ENCODE results near the gene PICALM.

DNA sequence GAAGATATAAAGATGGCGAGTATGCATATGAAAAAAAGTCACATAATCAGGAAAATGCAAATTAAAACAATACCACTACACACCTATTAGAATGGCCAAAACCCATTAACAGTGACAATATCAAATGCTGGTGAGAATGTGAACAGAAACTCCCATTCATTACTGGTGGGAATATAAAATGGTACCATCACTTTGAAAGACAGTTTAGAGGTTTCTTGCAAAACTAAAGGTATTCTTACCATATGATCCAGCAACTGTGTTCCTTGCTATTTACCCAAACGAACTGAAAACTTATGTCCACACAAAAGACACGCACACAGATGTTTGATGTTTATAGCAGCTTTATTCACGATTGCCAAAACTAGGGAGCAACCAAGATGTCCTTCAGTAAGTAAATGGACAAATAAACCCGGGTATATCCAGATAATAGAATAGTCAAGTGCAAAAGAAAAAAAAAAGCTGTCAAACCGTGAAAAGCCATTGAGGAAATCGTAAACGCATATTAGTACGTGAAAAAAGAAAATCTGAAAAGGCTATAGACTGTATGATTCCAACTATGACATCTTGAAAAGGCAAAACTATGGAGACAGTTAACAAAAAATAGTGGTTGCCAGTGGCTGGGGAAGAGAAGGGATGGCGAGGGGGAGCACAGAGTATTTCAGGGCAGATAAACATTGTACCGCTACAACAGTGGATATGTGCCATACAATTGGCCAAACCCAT is 7.2 kb downstream of the PICALM start:
- TF ChIP-seq BCL11A (IDR thresholded peaks at IDR 0.05; ENCODE audit: low read depth, low read length): no peak
- TF ChIP-seq, protein P1, sequence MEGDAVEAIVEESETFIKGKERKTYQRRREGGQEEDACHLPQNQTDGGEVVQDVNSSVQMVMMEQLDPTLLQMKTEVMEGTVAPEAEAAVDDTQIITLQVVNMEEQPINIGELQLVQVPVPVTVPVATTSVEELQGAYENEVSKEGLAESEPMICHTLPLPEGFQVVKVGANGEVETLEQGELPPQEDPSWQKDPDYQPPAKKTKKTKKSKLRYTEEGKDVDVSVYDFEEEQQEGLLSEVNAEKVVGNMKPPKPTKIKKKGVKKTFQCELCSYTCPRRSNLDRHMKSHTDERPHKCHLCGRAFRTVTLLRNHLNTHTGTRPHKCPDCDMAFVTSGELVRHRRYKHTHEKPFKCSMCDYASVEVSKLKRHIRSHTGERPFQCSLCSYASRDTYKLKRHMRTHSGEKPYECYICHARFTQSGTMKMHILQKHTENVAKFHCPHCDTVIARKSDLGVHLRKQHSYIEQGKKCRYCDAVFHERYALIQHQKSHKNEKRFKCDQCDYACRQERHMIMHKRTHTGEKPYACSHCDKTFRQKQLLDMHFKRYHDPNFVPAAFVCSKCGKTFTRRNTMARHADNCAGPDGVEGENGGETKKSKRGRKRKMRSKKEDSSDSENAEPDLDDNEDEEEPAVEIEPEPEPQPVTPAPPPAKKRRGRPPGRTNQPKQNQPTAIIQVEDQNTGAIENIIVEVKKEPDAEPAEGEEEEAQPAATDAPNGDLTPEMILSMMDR (IDR thresholded peaks at IDR 0.05 in 2 of 3, conservative IDR thresholded peaks at IDR 0.05 in 1 of 3; ENCODE audit: control insufficient read depth in 2 of 3, extremely low read depth in 1 of 3, insufficient read depth in 1 of 3, low read depth in 3 of 3, low read length in 3 of 3): no peak
- no peak for TF ChIP-seq NBN (IDR thresholded peaks at IDR 0.05)
- no peak for TF ChIP-seq NFIC (IDR thresholded peaks at IDR 0.05; ENCODE audit: low read depth, low read length)
- TF ChIP-seq TCF7 (IDR thresholded peaks at IDR 0.05; ENCODE audit: borderline replicate concordance): no peak
- TF ChIP-seq, protein P2, sequence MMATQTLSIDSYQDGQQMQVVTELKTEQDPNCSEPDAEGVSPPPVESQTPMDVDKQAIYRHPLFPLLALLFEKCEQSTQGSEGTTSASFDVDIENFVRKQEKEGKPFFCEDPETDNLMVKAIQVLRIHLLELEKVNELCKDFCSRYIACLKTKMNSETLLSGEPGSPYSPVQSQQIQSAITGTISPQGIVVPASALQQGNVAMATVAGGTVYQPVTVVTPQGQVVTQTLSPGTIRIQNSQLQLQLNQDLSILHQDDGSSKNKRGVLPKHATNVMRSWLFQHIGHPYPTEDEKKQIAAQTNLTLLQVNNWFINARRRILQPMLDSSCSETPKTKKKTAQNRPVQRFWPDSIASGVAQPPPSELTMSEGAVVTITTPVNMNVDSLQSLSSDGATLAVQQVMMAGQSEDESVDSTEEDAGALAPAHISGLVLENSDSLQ (IDR thresholded peaks at IDR 0.05): no peak
- TF ChIP-seq RFX5 (IDR thresholded peaks at IDR 0.05; ENCODE audit: low read depth, low read length): no peak
- TF ChIP-seq EZH2 (IDR thresholded peaks at IDR 0.05; ENCODE audit: borderline replicate concordance, control insufficient read depth, low read depth, low read length): no peak
- no peak for TF ChIP-seq GABPA (IDR thresholded peaks at IDR 0.05; ENCODE audit: low read depth)
- TF ChIP-seq, protein P3, sequence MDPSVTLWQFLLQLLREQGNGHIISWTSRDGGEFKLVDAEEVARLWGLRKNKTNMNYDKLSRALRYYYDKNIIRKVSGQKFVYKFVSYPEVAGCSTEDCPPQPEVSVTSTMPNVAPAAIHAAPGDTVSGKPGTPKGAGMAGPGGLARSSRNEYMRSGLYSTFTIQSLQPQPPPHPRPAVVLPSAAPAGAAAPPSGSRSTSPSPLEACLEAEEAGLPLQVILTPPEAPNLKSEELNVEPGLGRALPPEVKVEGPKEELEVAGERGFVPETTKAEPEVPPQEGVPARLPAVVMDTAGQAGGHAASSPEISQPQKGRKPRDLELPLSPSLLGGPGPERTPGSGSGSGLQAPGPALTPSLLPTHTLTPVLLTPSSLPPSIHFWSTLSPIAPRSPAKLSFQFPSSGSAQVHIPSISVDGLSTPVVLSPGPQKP (IDR thresholded peaks at IDR 0.05; ENCODE audit: low read depth, low read length): no peak

Measured in GM12878 (cell line).